CD14-positive monocyte (primary cell): ENCODE data around the gene YIPF4. TPM values are rescaled to one million over a fixed set of nuclear protein-coding genes. Genes with fewer than 3 reads are reported as not detected.
"Not testable (repeated sequence)": the region's sequence is repeated elsewhere in the genome, so short reads cannot be mapped to it uniquely, and the experiment has no call there.

Experiments
- DNase-seq, 3 donors: peaks; one replicate each; pipeline ENCODE4 v3.0.0-alpha.2; 2011 to 2022
- H2AFZ ChIP-seq: 2 replicates; pipeline ENCODE4 v1.6.0; 2012; ENCODE audit warnings: mild to moderate bottlenecking, low read depth, low read length, inconsistent platforms; ENCODE audit not compliant: insufficient read depth, poor library complexity, severe bottlenecking
- H3K27ac ChIP-seq, 2 donors: 1 replicate in 1 of 2; 2 replicates in 1 of 2; pipeline ENCODE4 v1.5.1; 2012 to 2013; ENCODE audit warnings: low read length in 2 of 2, control low read depth in 1 of 2, inconsistent platforms in 1 of 2, low read depth in 1 of 2, mild to moderate bottlenecking in 1 of 2
- H3K27me3 ChIP-seq, 2 donors: one replicate each; pipeline versions ENCODE4 v1.6.0 to v1.6.1; 2011 to 2013; ENCODE audit warnings: low read length in 2 of 2; ENCODE audit not compliant: control insufficient read depth in 2 of 2, insufficient read depth in 2 of 2
- H3K36me3 ChIP-seq, 2 donors: replicated peaks in 1 of 2; 1 replicate in 1 of 2; 2 replicates in 1 of 2; pipeline versions ENCODE4 v1.5.1 to v1.6.1; 2012 to 2013; ENCODE audit warnings: low read length in 2 of 2, control low read depth in 1 of 2, inconsistent platforms in 1 of 2, mild to moderate bottlenecking in 1 of 2; ENCODE audit not compliant: insufficient read depth in 2 of 2, control insufficient read depth in 1 of 2
- H3K4me1 ChIP-seq, 2 donors: 1 replicate in 1 of 2; 2 replicates in 1 of 2; pipeline versions ENCODE4 v1.5.1 to v1.6.1; 2012 to 2013; ENCODE audit warnings: low read length in 2 of 2, control low read depth in 1 of 2, inconsistent platforms in 1 of 2, mild to moderate bottlenecking in 1 of 2, moderate library complexity in 1 of 2; ENCODE audit not compliant: insufficient read depth in 2 of 2, control insufficient read depth in 1 of 2
- H3K4me2 ChIP-seq: replicated peaks from 2 replicates; pipeline ENCODE3; 2012; ENCODE audit warnings: low read length, moderate library complexity, mild to moderate bottlenecking; ENCODE audit not compliant: poor library complexity, severe bottlenecking; ENCODE audit errors: extremely low read depth
- H3K4me3 ChIP-seq, 3 experiments: fragments of 200-600 bp in 1 of 3; sonication (generic) in 1 of 3; replicated peaks in 1 of 3; 1 replicate in 2 of 3; 2 replicates in 1 of 3; pipeline ENCODE4 v1.5.1; 2011 to 2013; ENCODE audit warnings: low read length in 3 of 3, mild to moderate bottlenecking in 3 of 3, control low read depth in 2 of 3, low read depth in 2 of 3, inconsistent platforms in 1 of 3, moderate library complexity in 1 of 3
- H3K79me2 ChIP-seq: 2 replicates; pipeline ENCODE4 v1.6.0; 2012; ENCODE audit warnings: mild to moderate bottlenecking, control low read depth, inconsistent platforms, low read length, moderate library complexity; ENCODE audit not compliant: insufficient read depth
- H3K9ac ChIP-seq: 2 replicates; pipeline ENCODE4 v1.6.0; 2017; ENCODE audit warnings: low read length, mild to moderate bottlenecking; ENCODE audit not compliant: insufficient read depth, poor library complexity, severe bottlenecking
- H3K9me3 ChIP-seq, 2 donors: replicated peaks in 1 of 2; 1 replicate in 1 of 2; 2 replicates in 1 of 2; pipeline versions ENCODE4 v1.5.1 to v1.6.1; 2012 to 2013; ENCODE audit warnings: low read length in 2 of 2, control low read depth in 1 of 2; ENCODE audit not compliant: control insufficient read depth in 1 of 2, insufficient read depth in 1 of 2
- H4K20me1 ChIP-seq: 2 replicates; pipeline ENCODE4 v1.6.0; 2012; ENCODE audit warnings: mild to moderate bottlenecking, low read length, control low read depth, moderate library complexity; ENCODE audit not compliant: insufficient read depth
- H3K27ac Mint-ChIP-seq, 7 donors: one replicate each; pipeline ENCODE4 v1.8.0; 2020; ENCODE audit warnings: mild to moderate bottlenecking in 7 of 7, mixed read lengths in 7 of 7, moderate library complexity in 6 of 7, inconsistent platforms in 2 of 7
- H3K27me3 Mint-ChIP-seq, 3 donors: one replicate each; pipeline ENCODE4 v1.8.0; 2021 to 2022; ENCODE audit warnings: low read depth in 3 of 3, mild to moderate bottlenecking in 3 of 3, mixed read lengths in 3 of 3, moderate library complexity in 3 of 3, inconsistent platforms in 1 of 3
- H3K36me3 Mint-ChIP-seq, 2 donors: one replicate each; pipeline ENCODE4 v1.8.0; 2020; ENCODE audit warnings: mixed read lengths in 2 of 2, inconsistent platforms in 1 of 2, mild to moderate bottlenecking in 1 of 2
- H3K4me1 Mint-ChIP-seq: one replicate; pipeline ENCODE4 v1.8.0; 2020; ENCODE audit warnings: mild to moderate bottlenecking, mixed read lengths
- H3K4me3 Mint-ChIP-seq, 2 donors: one replicate each; pipeline ENCODE4 v1.8.0; 2020; ENCODE audit warnings: mild to moderate bottlenecking in 2 of 2, mixed read lengths in 2 of 2, moderate library complexity in 1 of 2
- H3K9me3 Mint-ChIP-seq, 7 donors: one replicate each; pipeline ENCODE4 v1.8.0; 2020 to 2022; ENCODE audit warnings: mixed read lengths in 7 of 7, mild to moderate bottlenecking in 6 of 7, moderate library complexity in 6 of 7, inconsistent platforms in 2 of 7
- WGBS: methylation state at CpG from one replicate; pipeline ENCODE4 v1.1.5; 2013; ENCODE audit warnings: missing lambda C conversion rate; ENCODE audit not compliant: insufficient coverage; 5-methylcytosine and 5-hydroxymethylcytosine counted together
- intact Hi-C, 2 donors: fragments of 100-400 bp; cut with micrococcal nuclease; formaldehyde crosslinking; loops; one replicate each; pipeline versions ENCODE4 v1.15.0 to v1.15.1; 2023
- polyA plus RNA-seq, 3 donors: library from polyadenylated mRNA; depleted of rRNA in 1 of 3; unstranded in 2 of 3; stranded (reverse) in 1 of 3; fragments of 300-500 nt in 2 of 3; fragments of >200 nt in 1 of 3; fragmentation: Illumina TruSeq in 2 of 3; gene quantifications; 1 replicate in 2 of 3; 2 replicates in 1 of 3; pipeline ENCODE4 v1.2.3, GENCODE V29; 2012 to 2021
- TF ChIP-seq, protein P1 (sequence below): fragments of 200-600 bp; IDR thresholded peaks from one replicate; pipeline ENCODE4 v1.8.0; 2022; ENCODE audit warnings: antibody characterized with exemption, mild to moderate bottlenecking

YIPF4 gene
- polyA plus RNA-seq, 3 donors = 1.5 to 25.7 (median 20.0) TPM

GRCh38 chr2:32290000-32290339 is 12.3 kb downstream of the YIPF4 start:
- peaks cover 30 to 46% of the 10 kb centered on the region in 2 donors for H3K36me3 Mint-ChIP-seq

DNA sequence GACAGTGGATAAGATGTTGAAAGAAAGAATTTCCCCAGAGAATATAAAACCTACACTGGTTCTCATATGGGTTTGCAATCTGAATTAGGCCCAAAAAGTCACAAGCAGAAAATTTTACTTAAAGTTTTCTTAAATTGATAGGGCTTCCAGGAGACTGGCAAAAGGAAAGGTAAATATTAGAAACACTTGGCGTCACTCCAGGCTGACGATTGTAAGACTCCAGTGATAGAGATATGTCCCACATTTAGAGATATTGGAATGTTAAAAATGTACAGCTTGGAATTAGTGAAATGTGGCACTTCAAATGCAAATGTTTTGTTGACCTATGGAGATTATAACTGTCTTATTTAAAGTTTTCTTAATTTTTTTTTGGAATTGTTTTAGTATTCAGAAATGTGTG is 14.0 kb downstream of the YIPF4 start:
- Histone ChIP-seq H4K20me1 (peaks cover 7% of the 10 kb centered on the region), H3K9me3 (no peaks in the 10 kb centered on the region), H3K4me3 (no peak overlapping the region), H3K4me2 (no peak overlapping the region), H3K79me2 (peaks cover 51% of the 10 kb centered on the region), H3K4me1 (peaks cover 13 to 27% of the 10 kb centered on the region in 2 donors), H2AFZ (no peak overlapping the region), H3K27ac (peak overlapping the region in 1 of 2 donors; percentile 29), H3K9ac (no peak overlapping the region), H3K27me3 (no peaks in the 10 kb centered on the region), H3K36me3 (peaks cover 21 to 34% of the 10 kb centered on the region in 2 donors)
- DNase-seq = no peak
- no peaks in the 10 kb centered on the region for H3K27me3 Mint-ChIP-seq
- H3K4me1 Mint-ChIP-seq = peaks cover 22% of the 10 kb centered on the region
- 90% methylated on average over 2 of the region's 2 CpGs for WGBS
- intact Hi-C loops = no loop called here
- no peak overlapping the region for H3K4me3 Mint-ChIP-seq
- TF ChIP-seq, protein P1, sequence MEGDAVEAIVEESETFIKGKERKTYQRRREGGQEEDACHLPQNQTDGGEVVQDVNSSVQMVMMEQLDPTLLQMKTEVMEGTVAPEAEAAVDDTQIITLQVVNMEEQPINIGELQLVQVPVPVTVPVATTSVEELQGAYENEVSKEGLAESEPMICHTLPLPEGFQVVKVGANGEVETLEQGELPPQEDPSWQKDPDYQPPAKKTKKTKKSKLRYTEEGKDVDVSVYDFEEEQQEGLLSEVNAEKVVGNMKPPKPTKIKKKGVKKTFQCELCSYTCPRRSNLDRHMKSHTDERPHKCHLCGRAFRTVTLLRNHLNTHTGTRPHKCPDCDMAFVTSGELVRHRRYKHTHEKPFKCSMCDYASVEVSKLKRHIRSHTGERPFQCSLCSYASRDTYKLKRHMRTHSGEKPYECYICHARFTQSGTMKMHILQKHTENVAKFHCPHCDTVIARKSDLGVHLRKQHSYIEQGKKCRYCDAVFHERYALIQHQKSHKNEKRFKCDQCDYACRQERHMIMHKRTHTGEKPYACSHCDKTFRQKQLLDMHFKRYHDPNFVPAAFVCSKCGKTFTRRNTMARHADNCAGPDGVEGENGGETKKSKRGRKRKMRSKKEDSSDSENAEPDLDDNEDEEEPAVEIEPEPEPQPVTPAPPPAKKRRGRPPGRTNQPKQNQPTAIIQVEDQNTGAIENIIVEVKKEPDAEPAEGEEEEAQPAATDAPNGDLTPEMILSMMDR = no peak
- H3K36me3 Mint-ChIP-seq = peaks cover 34 to 53% of the 10 kb centered on the region in 2 donors
- H3K9me3 Mint-ChIP-seq = peaks cover 0 to 4% (median 0%) of the 10 kb centered on the region in 7 donors
- peak overlapping the region in 3 of 7 donors; percentile 40 to 46 (median 43) for H3K27ac Mint-ChIP-seq

More at GRCh38 chr2:32290000-32290339, 12.3 kb downstream of the YIPF4 start:
- H3K4me3 Mint-ChIP-seq = no peak overlapping the region
- no peak overlapping the region for H2AFZ ChIP-seq
- DNase-seq = no peak
- H3K9me3 ChIP-seq = no peaks in the 10 kb centered on the region
- intact Hi-C loops = loop anchor here in 1 of 2 donors (5.0 kb wide), 1 partner anchor 67 kb away; the partner anchor contains the start of gene BIRC6
- WGBS = no CpG with 5 or more reads among the region's 2 CpGs
- no peak overlapping the region for H3K9ac ChIP-seq
- H3K9me3 Mint-ChIP-seq = peaks cover 0 to 3% (median 0%) of the 10 kb centered on the region in 7 donors
- no peaks in the 10 kb centered on the region for H3K27me3 Mint-ChIP-seq
- TF ChIP-seq, protein P1 = no peak
- H4K20me1 ChIP-seq = peaks cover 11% of the 10 kb centered on the region
- H3K27ac ChIP-seq = peak overlapping the region in 1 of 2 donors; percentile 97
- H3K4me1 ChIP-seq = peaks cover 14 to 30% of the 10 kb centered on the region in 2 donors
- peak overlapping the region; percentile 60 for H3K4me2 ChIP-seq
- H3K4me1 Mint-ChIP-seq = peaks cover 24% of the 10 kb centered on the region
- no peaks in the 10 kb centered on the region for H3K27me3 ChIP-seq
- peaks cover 69% of the 10 kb centered on the region for H3K79me2 ChIP-seq
- peak overlapping the region in 1 of 3 experiments; percentile 58 for H3K4me3 ChIP-seq
- peak overlapping the region in 3 of 7 donors; percentile 85 to 95 (median 92) for H3K27ac Mint-ChIP-seq
- peaks cover 18 to 27% of the 10 kb centered on the region in 2 donors for H3K36me3 ChIP-seq

DNA sequence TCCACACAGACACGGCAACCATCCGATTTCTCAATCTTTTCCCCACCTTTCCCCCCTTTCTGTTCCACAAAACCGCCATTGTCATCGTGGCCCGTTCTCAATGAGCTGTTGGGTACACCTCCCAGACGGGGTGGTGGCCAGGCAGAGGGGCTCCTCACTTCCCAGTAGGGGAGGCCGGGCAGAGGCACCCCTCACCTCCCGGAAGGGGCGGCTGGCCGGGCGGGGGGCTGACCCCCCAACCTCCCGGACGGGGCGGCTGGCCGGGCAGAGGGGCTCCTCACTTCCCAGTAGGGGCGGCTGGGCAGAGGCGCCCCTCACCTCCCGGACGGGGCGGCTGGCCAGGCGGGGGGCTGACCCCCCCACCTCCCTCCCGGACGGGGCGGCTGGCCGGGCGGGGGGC is 15.8 kb downstream of the YIPF4 start:
- H4K20me1 ChIP-seq = peaks cover 11% of the 10 kb centered on the region
- peaks cover 14% of the 10 kb centered on the region for H3K4me1 Mint-ChIP-seq
- H3K4me3 Mint-ChIP-seq, H3K9ac ChIP-seq, H3K4me2 ChIP-seq, DNase-seq, H3K9me3 Mint-ChIP-seq, H3K27me3 Mint-ChIP-seq, H3K4me3 ChIP-seq, H3K27ac ChIP-seq, H2AFZ ChIP-seq, intact Hi-C loops, H3K27me3 ChIP-seq, H3K9me3 ChIP-seq: not testable (repeated sequence)
- peaks cover 7 to 20% of the 10 kb centered on the region in 2 donors for H3K4me1 ChIP-seq
- H3K36me3 ChIP-seq = peaks cover 30 to 43% of the 10 kb centered on the region in 2 donors
- peaks cover 37 to 60% of the 10 kb centered on the region in 2 donors for H3K36me3 Mint-ChIP-seq
- peak overlapping the region in 1 of 7 donors; percentile 15 for H3K27ac Mint-ChIP-seq
- peaks cover 33% of the 10 kb centered on the region for H3K79me2 ChIP-seq
- WGBS = 100% methylated on average over 1 of the region's 26 CpGs
